Suprapubic skin (tissue), 4 donors: Measurements from ENCODE around the gene CD2AP. TPM values are rescaled to one million over a fixed set of nuclear protein-coding genes. Genes with fewer than 3 reads are reported as not detected.
"Not testable (repeated sequence)": the region's sequence is repeated elsewhere in the genome, so short reads cannot be mapped to it uniquely, and the experiment has no call there.

ENCODE experiments used
- DNase-seq, 2 donors: peaks; one replicate each; pipeline ENCODE4 v3.0.0-alpha.2; 2019; ENCODE audit warnings: low spot score in 2 of 2
- H3K27ac ChIP-seq: fragments of 200-600 bp; sonication (generic); one replicate; pipeline ENCODE4 v1.5.1; 2019
- H3K27me3 ChIP-seq: fragments of 200-600 bp; sonication (generic); one replicate; pipeline ENCODE4 v1.5.1; 2019
- H3K36me3 ChIP-seq: fragments of 200-600 bp; sonication (generic); one replicate; pipeline ENCODE4 v1.5.1; 2019
- H3K4me1 ChIP-seq: fragments of 200-600 bp; sonication (generic); one replicate; pipeline ENCODE4 v1.5.1; 2019
- H3K4me3 ChIP-seq: fragments of 200-600 bp; sonication (generic); one replicate; pipeline ENCODE4 v1.5.1; 2019; ENCODE audit warnings: mild to moderate bottlenecking
- H3K9me3 ChIP-seq: fragments of 200-600 bp; sonication (generic); one replicate; pipeline ENCODE4 v1.5.1; 2019
- CTCF ChIP-seq, 2 donors: fragments of 200-600 bp in 1 of 2; fragments of 450-650 bp in 1 of 2; sonication (generic) in 1 of 2; IDR thresholded peaks; one replicate each; pipeline ENCODE4 v1.5.1; 2016 to 2019; ENCODE audit warnings: antibody characterized with exemption in 2 of 2, mild to moderate bottlenecking in 1 of 2, moderate library complexity in 1 of 2
- EP300 ChIP-seq: sonication (generic); formaldehyde crosslinking; IDR thresholded peaks from one replicate; pipeline ENCODE4 v1.6.1; 2017; ENCODE audit warnings: antibody characterized with exemption
- POLR2A ChIP-seq, 2 donors: fragments of 450-650 bp; IDR thresholded peaks; one replicate each; pipeline ENCODE4 v1.6.1; 2017; ENCODE audit warnings: antibody characterized with exemption in 2 of 2, mild to moderate bottlenecking in 2 of 2, moderate library complexity in 2 of 2
- POLR2AphosphoS5 ChIP-seq, 3 donors: sonication (generic); formaldehyde crosslinking; IDR thresholded peaks; one replicate each; pipeline ENCODE4 v1.6.1; 2017; ENCODE audit warnings: antibody characterized with exemption in 3 of 3
- WGBS: methylation state at CpG from one replicate; pipeline ENCODE4 v1.1.5; 2018; 5-methylcytosine and 5-hydroxymethylcytosine counted together
- total RNA-seq, 4 donors: library from RNA; depleted of rRNA; stranded (reverse); fragments of >200 nt; gene quantifications; one replicate each; pipeline ENCODE4 v1.1.0, GENCODE V29; 2016

CD2AP gene
- total RNA-seq, 4 donors from 2014 or later: 20.4 to 41.8 (median 28.3) TPM

DNA sequence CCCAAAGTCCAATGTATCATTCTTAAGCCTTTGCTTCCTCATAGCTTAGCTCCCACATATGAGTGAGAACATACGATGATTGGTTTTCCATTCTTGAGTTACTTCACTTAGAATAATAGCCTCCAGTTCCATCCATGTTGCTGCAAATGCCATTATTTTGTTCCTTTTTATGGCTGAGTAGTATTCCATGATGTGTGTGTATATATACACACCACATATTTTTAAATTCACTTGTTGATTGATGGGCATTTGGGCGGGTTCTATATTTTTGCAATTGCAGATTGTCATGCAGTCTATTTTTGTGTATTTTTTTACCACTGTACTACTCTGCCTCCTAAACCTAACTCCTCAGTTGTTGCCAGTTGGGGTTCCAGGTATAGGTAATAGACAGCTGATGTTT is 74.7 kb downstream of the CD2AP start:
- Histone ChIP-seq H3K27me3 (no peaks in the 10 kb centered on the region), H3K4me1 (no peaks in the 10 kb centered on the region), H3K36me3 (peaks cover 6% of the 10 kb centered on the region), H3K9me3 (no peaks in the 10 kb centered on the region), H3K4me3 (no peak overlapping the region), H3K27ac (no peak overlapping the region)
- TF ChIP-seq POLR2AphosphoS5 (IDR thresholded peaks at IDR 0.05) (no peak), POLR2A (IDR thresholded peaks at IDR 0.05) (no peak), CTCF (IDR thresholded peaks at IDR 0.05) (no peak), EP300 (no peak)
- DNase-seq: no peak
- WGBS: 93% methylated on average over 2 of the region's 2 CpGs

DNA sequence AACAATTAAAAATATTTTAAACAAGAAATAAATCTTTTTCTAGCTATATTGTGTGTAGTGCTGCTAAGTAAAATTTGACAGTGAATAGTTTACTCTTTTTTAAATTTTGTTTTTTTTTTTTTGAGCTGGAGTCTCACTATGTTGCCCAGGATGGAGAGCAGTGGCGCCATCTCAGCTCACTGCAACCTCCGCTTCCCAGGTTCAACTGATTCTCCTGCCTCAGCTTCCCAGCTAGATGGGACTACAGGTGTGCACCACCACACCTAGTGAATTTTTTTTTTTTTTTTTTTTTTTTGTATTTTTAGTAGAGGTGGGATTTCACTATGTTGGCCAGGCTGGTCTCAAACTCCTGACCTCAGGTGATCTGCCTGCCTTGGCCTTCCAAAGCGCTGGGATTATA is 75.7 kb downstream of the CD2AP start:
- not testable (repeated sequence) for H3K4me3 ChIP-seq, H3K4me1 ChIP-seq, H3K36me3 ChIP-seq, H3K9me3 ChIP-seq, H3K27ac ChIP-seq, H3K27me3 ChIP-seq, DNase-seq
- 98% methylated on average over 3 of the region's 3 CpGs for WGBS

DNA sequence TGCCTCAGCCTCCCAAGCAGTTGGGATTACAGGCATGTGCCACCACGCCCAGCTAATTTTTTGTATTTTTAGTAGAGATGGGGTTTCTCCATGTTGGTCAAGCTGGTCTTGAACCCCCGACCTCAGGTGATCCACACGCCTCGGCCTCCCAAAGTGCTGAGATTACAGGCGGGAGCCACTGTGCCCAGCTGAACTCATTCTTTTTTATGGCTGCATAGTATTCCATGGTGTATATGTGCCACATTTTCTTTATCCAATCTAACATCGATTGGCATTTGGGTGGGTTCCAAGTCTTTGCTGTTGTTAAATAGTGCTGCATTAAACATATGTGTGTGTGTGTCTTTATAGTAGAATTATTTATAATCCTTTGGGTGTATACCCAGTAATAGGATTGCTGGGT is 78.9 kb downstream of the CD2AP start:
- not testable (repeated sequence) for H3K4me1 ChIP-seq, H3K36me3 ChIP-seq, H3K27ac ChIP-seq, H3K9me3 ChIP-seq, H3K4me3 ChIP-seq, DNase-seq, H3K27me3 ChIP-seq
- 100% methylated on average over 6 of the region's 6 CpGs for WGBS

DNA sequence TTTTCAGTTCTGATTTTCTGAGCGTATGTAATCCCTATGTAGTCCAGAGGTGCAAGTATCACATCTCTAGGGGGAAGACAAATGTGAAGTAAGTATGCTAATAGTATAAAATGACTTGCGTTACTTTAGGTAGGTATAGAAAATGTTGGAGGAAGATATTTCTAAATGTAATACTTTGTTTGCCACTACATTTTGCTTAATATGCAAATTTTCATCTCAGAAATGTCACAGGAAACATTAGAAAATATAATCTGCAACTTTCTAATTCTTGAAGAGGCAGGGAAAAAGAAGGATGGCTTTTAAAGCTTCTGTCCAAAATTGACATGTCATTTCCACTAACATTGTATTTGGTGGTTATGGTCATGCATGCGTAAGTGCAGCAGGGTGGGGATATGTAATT is 85.6 kb downstream of the CD2AP start:
- Histone ChIP-seq H3K4me1 (no peaks in the 10 kb centered on the region), H3K4me3 (no peak overlapping the region), H3K9me3 (no peaks in the 10 kb centered on the region), H3K27me3 (no peaks in the 10 kb centered on the region), H3K27ac (no peak overlapping the region), H3K36me3 (no peaks in the 10 kb centered on the region)
- 95% methylated on average over 3 of the region's 3 CpGs for WGBS
- no peak for DNase-seq
- TF ChIP-seq POLR2AphosphoS5 (IDR thresholded peaks at IDR 0.05) (no peak), CTCF (IDR thresholded peaks at IDR 0.05) (no peak), POLR2A (IDR thresholded peaks at IDR 0.05) (no peak), EP300 (no peak)

DNA sequence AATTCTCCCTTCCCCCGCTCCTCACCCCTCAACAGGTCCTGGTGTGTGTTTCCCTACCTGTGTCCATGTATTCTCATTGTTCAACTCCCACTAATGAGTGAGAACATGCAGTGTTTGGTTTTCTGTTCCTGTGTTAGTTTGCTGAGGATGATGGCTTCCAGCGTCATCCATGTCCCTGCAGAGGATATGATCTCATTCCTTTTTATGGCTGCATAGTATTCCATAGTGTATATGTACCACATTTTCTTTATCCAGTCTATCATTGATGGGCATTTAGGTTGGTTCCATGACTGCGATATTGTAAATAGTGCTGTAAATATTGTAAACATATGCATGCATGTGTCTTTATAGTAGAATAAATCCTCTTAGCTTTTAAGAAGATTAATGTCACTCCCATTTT is 89.0 kb downstream of the CD2AP start:
- H3K9me3 ChIP-seq, H3K27me3 ChIP-seq, H3K36me3 ChIP-seq, DNase-seq, H3K4me1 ChIP-seq, H3K27ac ChIP-seq, H3K4me3 ChIP-seq: not testable (repeated sequence)
- WGBS: 100% methylated on average over 3 of the region's 3 CpGs

DNA sequence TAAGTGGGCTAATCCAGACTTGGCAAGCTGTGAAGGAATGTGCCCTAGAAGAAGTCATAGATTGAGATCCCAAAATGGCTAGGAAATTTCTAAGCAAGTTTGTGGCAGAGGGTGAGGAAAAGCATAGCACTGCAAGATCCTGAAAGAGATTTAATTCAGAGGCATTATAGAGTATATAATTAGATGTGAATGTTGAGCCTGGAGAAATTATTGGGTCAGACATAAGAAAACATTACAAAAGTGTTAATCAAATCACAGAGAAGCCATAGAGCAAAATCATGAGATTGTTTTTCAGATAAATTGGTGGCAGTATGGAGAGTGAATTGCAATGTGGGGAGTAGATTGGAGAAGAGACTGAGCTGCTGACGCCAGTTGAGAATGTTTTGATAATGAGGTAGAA is 90.0 kb downstream of the CD2AP start:
- Histone ChIP-seq H3K27me3 (no peaks in the 10 kb centered on the region), H3K4me1 (no peaks in the 10 kb centered on the region), H3K9me3 (no peaks in the 10 kb centered on the region), H3K27ac (no peak overlapping the region), H3K4me3 (no peak overlapping the region), H3K36me3 (no peaks in the 10 kb centered on the region)
- TF ChIP-seq CTCF (IDR thresholded peaks at IDR 0.05): no peak
- no peak for TF ChIP-seq EP300
- TF ChIP-seq POLR2A (IDR thresholded peaks at IDR 0.05): no peak
- TF ChIP-seq POLR2AphosphoS5 (IDR thresholded peaks at IDR 0.05): no peak
- no peak for DNase-seq
- WGBS: 95% methylated on average over 1 of the region's 1 CpG

DNA sequence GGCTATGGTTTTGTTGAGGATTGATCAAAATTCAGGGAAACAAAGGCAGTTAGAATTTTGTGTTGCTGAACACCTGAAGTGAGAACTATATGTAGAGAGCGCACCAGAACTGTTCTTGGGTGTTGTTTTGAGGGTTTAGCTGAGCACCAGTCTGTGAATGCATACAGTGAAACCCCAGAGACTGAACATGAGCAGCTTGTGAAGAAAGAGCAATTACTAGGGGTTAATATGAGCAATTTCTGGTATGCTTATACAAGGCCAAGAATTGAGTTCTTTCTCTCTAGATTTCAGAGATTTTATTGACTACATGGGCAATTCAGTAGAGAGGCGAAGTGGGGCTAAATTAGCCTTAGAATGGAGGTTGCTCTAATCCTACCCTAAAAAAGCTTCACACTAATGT is 93.9 kb downstream of the CD2AP start:
- no peak for DNase-seq
- WGBS: 91% methylated on average over 2 of the region's 2 CpGs
- Histone ChIP-seq H3K27me3 (no peaks in the 10 kb centered on the region), H3K36me3 (peaks cover 3% of the 10 kb centered on the region), H3K4me3 (no peak overlapping the region), H3K27ac (no peak overlapping the region), H3K9me3 (no peaks in the 10 kb centered on the region), H3K4me1 (no peaks in the 10 kb centered on the region)
- no peak for TF ChIP-seq EP300
